GM19035 (cell line): ENCODE measurements around the gene CBFB.

ENCODE experiments used
- ATAC-seq: cut with Tn5 transposase; IDR thresholded peaks from one replicate; pipeline ENCODE4 v1.9.1; 2021; ENCODE audit not compliant: unreplicated experiment

The CBFB gene

GRCh38 chr16:67091906-67092566 is 63.1 kb downstream of the CBFB start:
- no peak for ATAC-seq

- ATAC-seq, result no peak
Measured at GRCh38 chr16:67093098-67093726, 64.3 kb downstream of the CBFB start.

- no peak for ATAC-seq
Measured at GRCh38 chr16:67098599-67098998, 69.7 kb downstream of the CBFB start.

GRCh38 chr16:67100569-67101310 is 71.8 kb downstream of the CBFB start:
- ATAC-seq, result no peak

- ATAC-seq, result no peak
Measured at GRCh38 chr16:67101311-67102082, 72.5 kb downstream of the CBFB start.

- no peak for ATAC-seq
Measured at GRCh38 chr16:67104061-67104460, 75.1 kb downstream of the CBFB start.

GRCh38 chr16:67104845-67105244 is 75.9 kb downstream of the CBFB start:
- no peak for ATAC-seq

GRCh38 chr16:67105246-67105645 is 76.3 kb downstream of the CBFB start:
- no peak for ATAC-seq

GRCh38 chr16:67105881-67106280 is 76.9 kb downstream of the CBFB start:
- no peak for ATAC-seq

- ATAC-seq, result no peak
Measured at GRCh38 chr16:67108489-67108888, 79.5 kb downstream of the CBFB start.

GRCh38 chr16:67108931-67109406 is 80.0 kb downstream of the CBFB start:
- no peak for ATAC-seq

GRCh38 chr16:67109407-67110135 is 80.6 kb downstream of the CBFB start, which contains the start of gene PHAF1:
Gene PHAF1 (plus strand): TSS chr16:67109941. CDS start chr16:67110176, 235 bp downstream.
- ATAC-seq, result peak; percentile 91

GRCh38 chr16:67111951-67112444 is 83.0 kb downstream of the CBFB start:
- no peak for ATAC-seq

GRCh38 chr16:67112591-67113399 is 83.8 kb downstream of the CBFB start:
- no peak for ATAC-seq

- ATAC-seq, result no peak
Measured at GRCh38 chr16:67114793-67115192, 85.8 kb downstream of the CBFB start.

- ATAC-seq, result no peak
Measured at GRCh38 chr16:67115639-67116038, 86.7 kb downstream of the CBFB start.

- ATAC-seq, result no peak
Measured at GRCh38 chr16:67116388-67117311, 87.7 kb downstream of the CBFB start.

- ATAC-seq, result no peak
Measured at GRCh38 chr16:67117716-67118115, 88.8 kb downstream of the CBFB start.
